Effector CD4-positive, alpha-beta T cell (primary cell): ENCODE measurements around the gene PIP5K1B.

ENCODE experiments used
- DNase-seq: peaks from one replicate; pipeline ENCODE4 v3.0.0-alpha.2; 2020

PIP5K1B gene

DNA sequence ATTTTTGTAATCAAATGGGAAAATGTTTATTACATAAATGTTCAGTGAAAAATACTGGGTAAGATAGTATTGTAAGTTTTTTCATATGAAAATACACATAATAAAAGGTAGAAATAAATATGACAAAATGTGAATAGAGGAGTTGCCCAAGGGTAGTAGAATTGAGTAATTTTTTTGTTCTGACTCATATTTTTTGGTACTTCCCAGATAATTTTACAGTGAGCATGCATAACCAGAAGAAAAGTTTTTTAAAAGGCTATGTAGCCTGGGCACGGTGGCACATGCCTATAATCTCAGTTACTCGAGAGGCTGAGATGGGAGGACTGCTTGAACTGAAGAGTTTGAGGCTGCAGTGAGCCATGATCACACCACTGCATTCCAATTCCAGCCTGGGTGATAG lies 116.9 kb downstream of the PIP5K1B start:
- no peak for DNase-seq

GRCh38 chr9:68822596-68823165 lies 117.6 kb downstream of the PIP5K1B start:
- DNase-seq, result no peak

DNA sequence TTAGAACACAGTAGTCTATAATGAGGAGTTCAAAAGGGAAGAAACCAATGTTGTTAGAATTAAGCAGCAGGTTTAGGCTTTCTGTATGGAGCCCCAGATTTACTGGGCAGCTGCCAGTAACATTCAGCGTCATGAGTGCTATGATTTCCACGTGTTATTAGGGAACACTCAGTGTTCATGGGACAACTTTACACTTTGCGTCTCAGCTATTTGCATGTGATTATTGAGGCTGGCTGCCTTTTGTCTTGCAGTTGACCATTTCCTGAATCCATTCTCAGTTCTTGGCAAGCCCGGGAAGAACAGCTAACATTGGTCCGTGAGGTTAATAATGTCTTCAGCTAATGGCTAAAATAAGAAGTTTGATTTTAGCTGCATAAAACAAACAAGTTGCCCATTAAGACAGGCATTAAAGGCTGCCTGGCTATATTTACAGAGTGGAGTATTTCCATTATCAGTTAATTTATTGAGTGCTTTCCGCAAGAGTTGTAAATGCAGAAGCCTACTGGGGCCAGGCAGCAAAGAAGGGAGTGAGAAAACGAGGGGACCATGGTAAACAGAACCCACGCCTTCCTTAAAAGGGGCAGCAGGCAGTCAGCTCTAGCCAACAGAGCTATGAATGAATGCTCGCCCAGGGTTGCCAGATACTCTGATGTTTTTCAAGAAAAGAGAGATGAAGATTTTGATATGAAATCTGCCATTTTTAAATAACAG lies 120.9 kb downstream of the PIP5K1B start:
- DNase-seq, result no peak

DNA sequence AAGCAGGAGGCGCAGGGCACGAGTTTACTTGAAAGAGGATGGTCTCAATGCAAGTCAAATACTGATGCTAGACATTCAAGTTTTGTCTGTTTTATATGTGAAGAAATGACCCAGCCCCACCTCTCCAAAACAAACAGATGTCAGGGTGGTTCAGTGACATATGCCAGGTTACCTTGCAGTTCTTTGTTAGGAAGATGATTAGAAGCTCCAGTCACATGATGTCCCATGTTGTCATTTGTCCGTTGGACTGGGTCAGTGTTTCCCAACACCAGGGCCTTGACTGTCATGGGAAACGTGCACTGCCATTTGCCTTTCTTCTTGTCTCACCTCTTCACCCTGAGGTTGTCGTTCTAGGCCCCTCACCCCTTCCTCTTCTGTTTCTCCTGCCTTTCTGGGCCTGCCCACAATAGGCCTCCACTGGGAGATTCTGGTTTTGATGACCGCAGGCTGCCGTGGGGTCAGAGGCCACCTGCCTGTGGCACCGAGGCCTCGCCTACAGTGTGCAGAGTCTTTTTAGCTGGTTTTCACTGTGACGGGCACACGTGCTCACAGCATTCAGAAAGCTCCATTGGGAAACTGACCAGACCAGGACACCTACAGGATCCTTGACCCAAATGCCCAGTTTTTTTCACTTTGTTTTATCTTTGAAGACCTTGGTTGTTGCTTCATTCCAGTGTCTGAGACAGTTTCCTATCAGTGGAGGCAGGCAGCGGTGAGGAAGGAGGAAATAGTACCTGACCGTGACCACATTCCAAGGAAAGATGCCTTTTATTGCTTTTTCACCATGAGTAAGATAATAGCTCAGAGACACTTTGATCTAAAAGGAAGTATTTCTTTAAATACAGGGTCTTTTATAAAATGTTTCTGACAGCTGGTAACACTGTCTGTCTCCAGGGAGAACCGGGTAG lies 123.1 kb downstream of the PIP5K1B start:
- no peak for DNase-seq

GRCh38 chr9:68832101-68832500 lies 127.1 kb downstream of the PIP5K1B start:
- no peak for DNase-seq

DNA sequence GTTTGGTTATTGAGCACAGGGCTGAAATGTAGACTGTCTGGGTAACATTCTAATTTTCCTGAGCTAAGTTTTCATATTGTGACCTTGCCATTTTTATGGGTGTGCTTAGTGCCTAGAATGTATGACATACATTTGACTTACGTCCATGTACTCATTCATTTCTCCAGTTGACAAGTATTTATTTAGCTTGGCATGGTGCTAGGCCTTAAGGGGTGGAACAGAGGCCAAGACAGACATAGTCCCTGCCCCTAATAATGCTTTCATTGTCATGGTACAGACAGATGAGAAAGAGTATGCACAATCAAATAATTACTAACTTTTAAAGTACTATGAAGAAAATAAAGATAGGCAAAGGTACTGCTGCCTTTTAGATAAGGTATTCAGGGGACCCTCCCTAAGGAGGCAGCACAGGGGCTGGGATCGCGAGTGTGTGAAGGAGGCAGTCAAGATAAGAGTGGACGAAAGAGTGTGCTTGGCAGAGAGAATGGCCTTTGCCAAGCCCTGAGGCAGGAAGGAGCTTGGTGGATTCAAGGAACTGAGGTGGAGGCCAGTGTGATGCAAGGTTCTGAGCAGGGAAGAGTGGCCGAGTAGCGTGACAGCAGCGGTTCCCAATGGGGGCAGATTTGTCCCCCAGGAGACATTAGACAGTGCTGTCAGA lies 128.0 kb downstream of the PIP5K1B start:
- no peak for DNase-seq

GRCh38 chr9:68834931-68835520 lies 130.0 kb downstream of the PIP5K1B start:
- no peak for DNase-seq

- DNase-seq, result no peak
Observed at GRCh38 chr9:68836788-68837187, 131.7 kb downstream of the PIP5K1B start.

DNA sequence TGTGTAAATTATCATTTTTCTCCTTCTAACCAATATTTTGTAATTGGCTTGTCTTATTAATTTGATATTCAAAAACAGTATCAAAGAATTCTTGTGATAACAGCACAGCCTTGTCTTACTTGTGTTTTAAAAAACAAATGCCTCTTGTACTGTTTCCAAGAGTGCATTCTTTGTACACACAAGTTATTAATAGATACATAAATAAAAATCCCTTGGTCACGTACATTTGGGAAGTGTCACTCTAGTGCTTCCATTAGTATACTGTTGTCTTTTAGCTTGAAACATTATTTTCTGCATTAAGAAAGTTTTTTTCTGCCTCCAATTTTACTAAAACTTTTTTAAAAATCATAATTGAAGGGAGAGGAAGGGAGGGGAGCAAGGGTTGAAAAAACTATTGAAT lies 133.2 kb downstream of the PIP5K1B start:
- DNase-seq, result no peak

- DNase-seq, result no peak
Observed at GRCh38 chr9:68841276-68842052, 136.4 kb downstream of the PIP5K1B start.

DNA sequence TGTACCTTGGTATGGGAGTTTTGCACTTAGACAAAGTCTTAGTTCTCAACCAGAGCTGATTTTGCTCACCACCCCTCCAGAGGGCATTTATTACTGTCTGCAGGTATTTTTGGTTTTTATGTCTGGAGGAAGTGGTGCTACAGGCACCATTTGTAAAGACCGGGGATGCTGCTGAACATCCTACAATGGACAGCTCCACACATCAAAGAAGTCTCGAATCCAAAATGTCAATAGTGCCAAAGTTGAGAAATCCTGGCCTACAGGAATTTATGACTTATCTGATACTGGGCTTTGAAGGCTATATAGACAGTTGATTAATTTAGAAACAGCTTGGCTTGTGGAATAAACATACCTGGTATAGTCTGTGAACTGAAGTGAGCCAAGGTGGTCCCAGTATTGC lies 137.5 kb downstream of the PIP5K1B start:
- DNase-seq, result no peak

DNA sequence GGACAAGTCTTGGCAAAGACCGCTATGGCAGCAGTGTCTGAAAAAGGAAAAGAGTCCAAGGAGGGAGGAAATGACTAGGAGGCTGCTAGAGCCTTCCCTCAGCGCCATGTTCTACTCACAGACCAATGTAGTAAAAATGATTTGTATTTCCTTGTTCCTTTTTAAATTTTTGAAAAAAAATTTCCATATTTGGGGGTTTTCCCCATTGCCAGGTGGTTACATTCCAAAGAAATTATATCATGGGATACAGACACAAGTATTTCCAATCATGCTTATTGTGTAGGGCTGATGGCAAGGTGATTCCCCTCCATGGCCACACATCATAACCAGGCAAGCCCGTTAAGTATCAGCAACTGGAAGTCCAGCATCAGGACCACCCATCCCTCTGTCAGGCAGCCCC lies 138.2 kb downstream of the PIP5K1B start:
- no peak for DNase-seq

DNA sequence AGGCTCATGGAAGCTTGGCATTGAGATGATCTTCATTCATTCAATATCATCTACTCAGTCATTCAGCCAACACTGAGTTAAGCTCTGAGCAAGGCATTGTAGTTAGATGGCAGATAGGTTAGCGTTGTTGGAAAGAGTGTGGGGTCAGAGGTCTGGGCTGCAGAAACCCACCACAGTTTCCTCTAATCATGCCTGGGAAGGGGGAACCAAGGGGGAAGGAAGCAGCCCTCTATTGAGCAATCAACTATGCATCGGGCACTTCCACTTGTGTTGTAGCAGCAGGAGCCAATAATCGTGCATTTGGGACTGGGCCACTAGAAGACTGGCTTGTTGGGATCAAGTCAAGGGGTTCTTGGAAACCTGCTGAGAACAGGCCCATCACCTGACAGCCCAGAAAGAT lies 139.1 kb downstream of the PIP5K1B start:
- DNase-seq, result no peak

GRCh38 chr9:68844631-68845612 lies 139.9 kb downstream of the PIP5K1B start:
- no peak for DNase-seq

GRCh38 chr9:68847765-68848164 lies 142.7 kb downstream of the PIP5K1B start:
- DNase-seq, result no peak

DNA sequence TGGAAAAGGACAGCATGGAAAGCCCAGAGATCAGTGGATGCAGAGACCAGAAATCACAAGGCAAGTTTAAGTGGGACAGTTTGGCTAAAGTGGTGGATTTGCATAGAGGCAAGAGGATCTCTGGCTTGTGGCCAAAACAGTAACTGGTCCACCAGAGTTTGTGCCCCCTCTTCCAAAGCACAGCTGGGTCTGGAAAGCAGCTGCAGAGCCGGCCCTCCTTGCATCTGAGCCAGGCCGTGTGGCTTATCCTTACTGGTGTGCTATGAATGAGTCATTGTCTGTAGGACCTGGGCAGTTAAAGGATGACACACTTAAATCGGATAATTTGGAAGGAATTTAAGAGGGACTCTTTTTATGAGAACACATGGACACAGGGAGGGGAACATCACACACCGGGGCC lies 146.6 kb downstream of the PIP5K1B start:
- DNase-seq, result no peak

DNA sequence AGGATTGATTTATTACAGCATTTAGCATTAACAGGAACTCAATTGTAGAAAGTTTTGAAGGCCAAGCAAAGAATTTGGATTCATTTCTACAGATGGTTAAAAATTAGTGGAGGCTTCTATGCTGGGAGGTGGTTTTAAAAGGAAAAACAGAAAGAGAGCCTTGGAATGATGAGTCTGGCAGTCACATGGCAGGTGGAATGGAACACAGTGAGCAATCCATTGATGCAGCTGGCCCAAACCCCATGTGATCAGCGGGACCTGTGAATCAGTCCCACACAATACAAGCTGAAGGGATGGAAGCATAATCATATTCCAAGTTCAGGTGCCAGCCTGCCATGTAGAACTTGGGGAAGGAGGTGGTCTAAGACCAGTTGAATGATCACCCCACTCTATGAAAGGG lies 147.9 kb downstream of the PIP5K1B start:
- no peak for DNase-seq

- no peak for DNase-seq
Observed at GRCh38 chr9:68859347-68859746, 154.3 kb downstream of the PIP5K1B start.

- no peak for DNase-seq
Observed at GRCh38 chr9:68860419-68860818, 155.4 kb downstream of the PIP5K1B start.

- no peak for DNase-seq
Observed at GRCh38 chr9:68861436-68861835, 156.4 kb downstream of the PIP5K1B start.

DNA sequence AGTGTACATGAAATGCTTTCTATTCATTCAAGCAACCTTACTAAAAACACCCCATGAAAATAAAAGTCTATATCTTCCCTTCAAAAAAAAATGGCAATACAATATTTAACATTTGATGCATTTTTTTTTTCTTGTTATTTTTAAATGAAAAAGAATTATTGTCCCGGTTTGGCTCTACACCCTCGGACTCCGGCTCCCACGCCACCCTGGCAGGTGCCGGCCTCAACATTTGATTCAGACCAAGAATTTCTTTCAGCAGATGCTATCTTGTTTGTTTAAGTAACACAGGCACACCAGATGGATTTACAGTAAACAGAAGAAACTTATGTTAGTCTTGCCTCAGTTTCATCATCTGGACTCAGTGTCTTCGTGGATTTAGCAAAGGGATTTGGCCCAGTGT lies 162.0 kb downstream of the PIP5K1B start:
- DNase-seq, result no peak
